GM21515 (cell line): ENCODE data around the gene PLA2G15.

Experiments used
- ATAC-seq: cut with Tn5 transposase; IDR thresholded peaks from one replicate; pipeline ENCODE4 v1.9.1; 2021; ENCODE audit not compliant: unreplicated experiment

The PLA2G15 gene

DNA sequence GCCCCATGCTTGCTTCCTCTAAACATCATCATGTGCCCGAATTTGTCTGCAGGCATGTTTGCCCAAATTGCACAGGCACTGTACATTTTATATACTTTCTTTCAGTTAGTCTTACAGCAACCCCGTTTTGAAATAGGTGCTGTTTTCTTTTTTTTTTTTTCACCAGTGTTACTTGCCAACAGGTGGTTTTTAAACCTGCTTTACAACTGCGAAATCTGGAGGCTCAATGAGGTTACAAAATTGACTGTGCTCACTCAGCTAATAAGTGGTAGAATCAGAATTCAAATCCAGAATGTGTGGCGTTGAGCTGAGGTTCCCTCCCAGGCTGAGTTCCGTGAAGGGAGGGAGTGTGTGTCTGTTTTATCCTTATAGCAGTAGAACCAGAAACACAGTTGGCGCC, 5.8 kb downstream of the PLA2G15 start:
- ATAC-seq, result no peak

DNA sequence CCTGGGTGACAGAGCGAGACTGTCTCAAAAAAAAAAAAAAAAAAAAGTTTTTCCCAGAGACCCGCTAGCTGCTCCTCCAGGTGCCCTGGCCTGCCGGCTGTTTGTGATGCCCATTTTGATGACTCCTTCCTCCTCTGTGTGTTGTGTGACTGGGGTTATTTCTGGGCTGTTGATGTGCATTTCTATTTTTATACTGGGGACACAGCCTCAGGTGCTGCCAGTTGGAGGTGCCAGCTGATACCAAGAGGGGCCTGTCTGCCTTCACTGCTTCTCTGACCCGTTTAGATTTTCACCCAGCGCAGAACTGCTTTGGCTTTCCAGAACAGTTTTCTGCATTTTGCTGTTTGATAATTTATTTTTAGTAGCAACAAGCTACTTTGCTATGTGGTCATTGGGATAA, 6.7 kb downstream of the PLA2G15 start:
- ATAC-seq, result no peak

DNA sequence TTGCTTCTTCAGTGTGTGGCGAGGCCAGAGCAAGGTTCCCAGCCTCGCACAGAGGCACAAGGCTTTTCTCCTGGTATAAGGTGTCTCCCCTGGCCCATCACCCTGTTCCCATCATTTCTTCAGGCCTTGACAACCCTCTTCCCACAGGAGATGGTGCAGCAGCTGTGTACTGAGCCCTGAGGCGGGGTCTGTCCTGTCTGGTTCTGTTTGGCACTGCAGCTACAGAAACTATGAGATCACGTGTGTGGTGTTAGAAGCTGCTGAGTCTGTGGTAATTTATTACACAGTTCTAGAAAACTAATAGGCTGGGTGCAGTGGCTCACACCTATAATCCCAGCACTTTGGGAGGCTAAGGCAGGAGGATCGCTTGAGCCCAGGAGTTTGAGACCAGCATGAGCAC, 7.2 kb downstream of the PLA2G15 start:
- ATAC-seq, result no peak

DNA sequence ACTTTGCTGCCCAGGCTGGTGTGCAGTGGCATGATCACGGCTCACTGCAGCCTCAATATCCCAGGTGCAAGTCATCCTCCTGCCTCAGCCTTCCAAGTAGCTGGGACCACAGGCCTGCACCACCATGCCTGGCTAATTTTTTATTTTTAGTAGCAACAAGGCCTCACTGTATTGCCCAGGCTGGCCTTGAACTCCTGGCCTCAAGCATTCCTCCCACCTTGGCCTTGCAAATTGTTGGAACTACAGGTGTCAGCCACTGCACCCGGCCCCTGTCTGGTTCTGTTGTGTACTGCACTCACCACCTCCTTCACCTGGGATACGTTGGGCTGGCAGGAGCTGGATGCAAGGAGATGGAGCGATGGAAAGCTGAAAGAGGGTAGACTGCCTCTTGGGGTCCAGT, 8.5 kb downstream of the PLA2G15 start:
- no peak for ATAC-seq

DNA sequence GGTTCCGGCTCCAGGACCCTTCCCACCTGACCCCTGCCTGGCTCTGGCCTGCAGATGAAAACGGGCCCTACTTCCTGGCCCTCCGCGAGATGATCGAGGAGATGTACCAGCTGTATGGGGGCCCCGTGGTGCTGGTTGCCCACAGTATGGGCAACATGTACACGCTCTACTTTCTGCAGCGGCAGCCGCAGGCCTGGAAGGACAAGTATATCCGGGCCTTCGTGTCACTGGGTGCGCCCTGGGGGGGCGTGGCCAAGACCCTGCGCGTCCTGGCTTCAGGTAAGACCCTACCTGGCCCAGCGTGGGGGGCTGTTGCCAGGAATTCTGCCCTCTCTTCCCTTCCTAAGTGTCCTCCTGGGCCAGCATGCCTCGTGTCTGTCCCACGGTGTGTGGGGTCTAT, 10.5 kb downstream of the PLA2G15 start:
- ATAC-seq, result no peak

DNA sequence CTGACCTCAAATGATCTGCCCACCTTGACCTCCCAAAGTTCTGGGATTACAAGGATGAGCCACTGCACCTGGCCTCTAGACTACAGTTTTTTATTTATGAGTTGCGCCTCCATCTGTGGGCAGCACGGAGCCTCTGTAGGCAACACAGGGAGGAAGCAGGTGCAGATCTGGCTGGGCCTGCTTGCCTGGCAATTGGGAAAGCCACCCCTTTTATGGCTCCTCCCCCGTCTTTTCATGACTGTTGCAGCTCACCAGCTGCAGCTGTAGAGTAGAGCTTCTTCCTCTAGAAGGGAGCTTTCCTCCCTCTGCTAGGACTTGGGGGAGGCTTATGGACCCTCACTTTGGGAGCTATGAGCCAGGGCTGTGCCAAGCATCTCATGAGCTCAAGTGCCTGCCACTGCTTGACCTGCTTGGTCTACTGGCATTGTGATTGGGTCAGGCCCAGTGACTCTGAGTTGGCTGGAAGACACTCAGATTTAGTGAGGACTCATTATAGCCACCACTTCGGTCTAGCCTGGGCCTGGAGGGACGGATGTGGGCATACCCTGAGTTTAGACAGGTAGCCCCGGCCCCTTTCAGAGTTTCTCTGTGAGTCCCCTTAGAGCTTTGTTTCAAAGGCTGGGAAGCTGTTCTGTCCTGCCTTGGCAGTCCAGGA, 12.2 kb downstream of the PLA2G15 start:
- no peak for ATAC-seq

DNA sequence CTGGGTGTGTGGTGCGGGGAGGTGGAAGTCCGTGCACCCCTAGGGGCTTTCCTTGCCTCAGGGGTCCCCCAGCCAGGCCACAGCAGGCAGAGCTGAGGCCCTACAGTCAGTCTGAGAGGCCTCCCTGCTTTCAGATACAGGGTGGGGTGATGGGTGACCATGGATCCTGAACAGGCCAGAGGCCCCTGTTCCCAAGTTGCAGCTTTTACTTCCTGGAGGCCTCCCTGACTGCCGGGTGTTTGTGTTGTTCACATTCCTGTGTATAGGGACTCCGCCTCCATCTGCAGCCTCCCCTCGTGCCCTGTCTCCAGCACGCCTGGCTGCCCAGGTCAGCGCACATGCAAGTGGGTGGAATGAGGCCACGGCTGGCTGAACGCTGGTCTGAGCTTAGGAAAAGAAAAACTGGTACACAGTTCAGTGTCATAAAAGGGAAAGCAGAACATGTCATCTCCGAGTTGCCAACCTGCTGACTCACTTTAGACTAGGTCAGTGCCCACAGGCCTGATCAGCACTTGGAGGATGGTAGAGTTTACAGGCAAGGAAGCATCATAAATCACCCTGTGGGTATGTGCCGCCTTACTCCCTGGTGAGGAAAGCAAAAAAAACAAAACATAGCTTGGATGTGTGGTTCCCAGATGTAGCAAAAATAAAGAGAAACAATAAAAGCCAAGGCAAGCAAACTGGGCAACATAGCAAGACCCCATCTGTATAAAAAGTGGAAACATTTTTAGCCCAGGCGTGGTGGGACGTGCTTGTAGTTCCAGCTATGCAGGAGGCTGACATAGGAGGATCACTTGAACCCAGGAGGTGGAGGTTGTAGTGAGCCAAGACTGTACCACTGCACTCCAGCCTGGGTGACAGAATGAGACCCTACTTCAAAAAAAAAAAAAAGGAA, 13.0 kb downstream of the PLA2G15 start:
- no peak for ATAC-seq

DNA sequence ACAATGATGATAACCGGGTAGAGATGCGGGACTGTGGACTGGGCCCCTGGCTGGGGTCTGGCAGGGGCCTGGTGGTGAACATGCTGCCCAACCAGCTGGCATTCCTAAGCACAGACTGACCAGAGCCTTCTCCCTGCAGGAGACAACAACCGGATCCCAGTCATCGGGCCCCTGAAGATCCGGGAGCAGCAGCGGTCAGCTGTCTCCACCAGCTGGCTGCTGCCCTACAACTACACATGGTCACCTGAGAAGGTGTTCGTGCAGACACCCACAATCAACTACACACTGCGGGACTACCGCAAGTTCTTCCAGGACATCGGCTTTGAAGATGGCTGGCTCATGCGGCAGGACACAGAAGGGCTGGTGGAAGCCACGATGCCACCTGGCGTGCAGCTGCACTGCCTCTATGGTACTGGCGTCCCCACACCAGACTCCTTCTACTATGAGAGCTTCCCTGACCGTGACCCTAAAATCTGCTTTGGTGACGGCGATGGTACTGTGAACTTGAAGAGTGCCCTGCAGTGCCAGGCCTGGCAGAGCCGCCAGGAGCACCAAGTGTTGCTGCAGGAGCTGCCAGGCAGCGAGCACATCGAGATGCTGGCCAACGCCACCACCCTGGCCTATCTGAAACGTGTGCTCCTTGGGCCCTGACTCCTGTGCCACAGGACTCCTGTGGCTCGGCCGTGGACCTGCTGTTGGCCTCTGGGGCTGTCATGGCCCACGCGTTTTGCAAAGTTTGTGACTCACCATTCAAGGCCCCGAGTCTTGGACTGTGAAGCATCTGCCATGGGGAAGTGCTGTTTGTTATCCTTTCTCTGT, 14.0 kb downstream of the PLA2G15 start:
- ATAC-seq, result no peak

DNA sequence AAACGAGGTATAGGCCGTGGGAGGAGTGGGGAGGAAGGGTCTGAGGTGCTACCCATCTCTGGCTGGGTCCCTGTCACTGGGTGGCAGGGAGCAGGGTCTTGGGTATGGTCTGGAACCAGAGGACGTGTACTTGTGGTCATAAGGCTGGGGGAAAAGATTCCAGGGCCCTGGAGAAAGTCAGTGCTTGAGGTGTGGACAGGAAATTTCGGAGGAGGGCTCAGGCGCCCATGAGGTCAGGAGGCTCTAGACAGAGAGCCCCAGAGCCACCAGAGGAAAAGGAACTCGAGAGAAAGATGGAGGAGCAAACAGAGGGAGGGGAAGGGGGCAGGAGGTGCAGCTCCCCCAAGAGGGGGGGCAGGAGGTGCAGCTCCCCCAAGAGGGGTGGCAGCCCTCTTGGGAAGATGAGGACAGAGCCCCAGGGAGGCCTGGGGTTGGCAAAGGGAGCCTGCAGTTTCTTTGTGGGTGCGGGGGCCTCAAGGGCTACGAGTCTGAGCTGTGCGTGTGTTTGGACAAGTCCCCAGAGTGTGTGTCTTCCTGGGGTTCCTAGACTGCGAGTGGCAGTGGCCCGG, 18.5 kb downstream of the PLA2G15 start:
- no peak for ATAC-seq

DNA sequence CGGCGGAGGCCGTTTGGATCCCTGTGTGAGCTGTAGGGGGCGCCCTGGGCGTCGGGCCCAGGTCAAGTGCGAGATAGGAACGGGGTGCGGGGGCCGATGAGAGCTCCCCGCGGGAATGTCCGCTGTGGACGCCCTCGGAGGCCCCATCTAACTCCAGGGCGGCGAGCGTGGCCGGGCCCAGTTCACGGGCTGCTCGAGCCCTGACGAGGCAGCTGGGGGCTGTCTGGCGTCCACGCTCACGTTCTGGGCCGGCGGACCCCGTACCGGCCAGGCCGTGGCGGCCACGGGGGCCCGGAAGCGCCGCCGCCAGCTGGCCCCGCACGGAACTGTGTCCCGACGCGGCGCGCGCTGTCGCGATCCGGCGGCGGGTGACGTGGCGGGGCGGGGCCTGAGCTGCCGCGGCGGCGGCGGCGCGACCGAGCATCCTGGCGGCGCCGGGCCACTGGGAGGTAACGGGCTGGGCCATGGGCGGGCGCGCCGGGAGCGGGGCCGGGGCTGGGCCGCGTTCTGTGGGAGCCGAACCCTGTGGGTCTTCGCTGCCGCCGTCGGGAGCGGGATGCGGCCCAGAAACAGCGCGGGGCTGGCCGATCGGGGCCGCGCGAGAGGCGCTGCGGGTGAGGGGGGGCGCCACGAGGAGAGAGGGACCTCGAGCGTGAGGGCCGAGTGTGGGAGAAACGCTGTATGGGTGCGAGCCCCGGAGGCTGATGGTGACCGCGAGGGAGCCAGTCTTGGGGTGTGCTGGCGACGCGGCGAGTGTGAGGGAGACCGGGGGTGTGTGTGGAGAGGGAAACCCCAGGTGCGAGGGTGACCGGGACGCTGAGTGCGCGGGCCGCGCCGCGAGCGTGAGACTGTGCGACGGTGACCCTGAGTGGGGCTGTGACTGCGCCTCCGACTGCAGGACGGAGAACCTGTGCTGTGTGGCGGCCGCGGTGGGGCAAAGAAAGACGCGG, 19.2 kb downstream of the PLA2G15 start, which contains the start of gene SLC7A6:
Gene SLC7A6 (plus strand): TSS at position 399 of the 950 bp plus-strand sequence. CDS start 10,201 bp downstream, outside the sequence.
- peak; percentile 54 for ATAC-seq

DNA sequence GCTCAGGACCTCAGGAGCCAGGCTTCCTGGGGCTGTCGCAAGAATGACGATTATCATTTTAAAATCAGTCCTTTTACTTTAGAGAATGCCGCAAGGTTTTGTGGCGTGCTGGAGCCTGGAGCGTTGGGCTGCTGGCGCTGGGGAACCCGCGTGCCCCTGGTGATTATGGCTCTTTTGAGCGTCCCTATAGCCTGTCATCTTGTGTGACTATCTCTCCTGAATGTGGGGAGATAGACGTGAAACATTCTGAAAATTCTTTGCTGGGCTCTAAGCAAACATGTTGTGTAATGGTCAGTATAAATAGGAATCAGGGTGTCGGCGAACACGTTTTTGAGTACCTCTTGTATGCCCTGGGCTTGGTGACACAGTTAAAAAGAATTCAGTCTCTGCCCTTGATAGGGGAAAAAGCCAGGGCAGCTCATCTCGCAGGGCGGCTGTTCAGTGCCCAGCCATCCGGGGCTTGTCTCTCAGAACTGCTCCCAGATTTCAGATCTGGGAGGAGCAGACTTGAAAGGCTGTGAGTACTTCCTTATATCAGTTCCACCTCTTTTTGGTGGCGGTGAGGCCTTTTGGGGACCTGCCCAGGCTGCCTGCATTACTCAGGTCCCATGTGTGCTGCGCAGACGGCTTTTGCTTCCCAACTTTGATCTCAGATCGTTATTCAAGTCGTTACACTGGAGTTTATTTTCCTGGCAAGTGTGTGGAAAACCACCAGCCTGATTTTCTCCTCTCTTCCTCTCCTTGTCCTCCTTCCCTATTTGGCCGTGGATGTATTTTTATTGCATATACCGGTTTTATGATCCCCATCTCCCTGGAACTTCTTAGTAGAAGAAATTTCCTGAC, 20.1 kb downstream of the PLA2G15 start:
- ATAC-seq, result peak; percentile 10

DNA sequence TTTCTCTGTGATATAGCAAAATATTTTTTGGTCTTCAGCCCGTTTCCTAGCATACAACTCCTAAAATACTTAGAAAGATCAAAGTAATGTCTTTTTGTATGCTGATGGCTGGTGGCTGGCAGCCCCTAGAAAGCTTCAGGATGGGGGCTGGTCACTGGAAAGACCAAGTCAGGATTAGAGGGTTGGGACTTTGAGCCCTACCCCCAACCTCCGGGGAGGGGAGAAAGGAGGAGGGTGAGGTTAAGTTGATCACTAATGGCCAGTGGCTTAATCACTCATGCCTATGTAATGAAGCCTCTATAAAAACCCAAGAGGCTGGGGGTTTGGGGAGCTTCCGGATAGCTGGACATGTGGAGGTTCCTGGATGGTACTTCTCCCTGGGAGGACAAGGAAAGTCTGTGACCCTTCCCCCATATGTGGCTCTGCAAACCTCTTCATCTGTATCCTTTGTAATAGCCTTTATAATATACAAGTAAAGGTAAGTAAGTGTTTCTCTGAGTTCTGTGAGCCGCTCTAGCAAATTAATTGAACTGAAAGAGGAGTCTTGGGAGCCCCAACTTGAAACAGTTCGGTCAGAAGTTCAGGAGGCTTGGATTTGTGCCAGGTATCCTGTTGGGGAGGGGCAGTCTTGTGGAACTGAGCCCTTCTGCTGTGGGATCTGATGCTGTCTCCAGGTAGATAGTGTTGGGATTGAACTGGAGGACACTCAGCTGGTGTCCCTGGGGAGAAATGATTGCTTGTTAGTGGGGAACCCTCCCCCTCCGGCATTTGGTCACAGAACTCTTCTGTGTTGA, 22.6 kb downstream of the PLA2G15 start:
- no peak for ATAC-seq

DNA sequence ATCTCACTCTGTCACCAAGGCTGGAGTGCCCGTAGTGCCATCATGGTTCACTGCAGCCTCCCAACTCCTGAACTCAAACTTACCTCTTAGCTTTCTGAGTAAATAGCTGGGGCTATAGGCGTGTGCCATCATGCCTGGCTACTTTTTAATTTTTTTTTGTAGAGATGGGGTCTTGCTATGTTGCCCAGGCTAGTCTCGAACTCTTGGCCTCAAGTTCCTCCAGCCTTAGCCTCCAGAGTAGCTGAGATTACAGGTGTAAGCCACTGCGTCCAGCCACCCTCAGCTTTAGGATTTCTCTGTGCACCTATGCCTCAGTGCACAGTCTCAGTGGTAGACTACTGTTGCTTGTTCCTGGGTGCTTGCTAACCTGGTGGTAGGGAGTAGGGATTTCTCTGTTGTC, 24.6 kb downstream of the PLA2G15 start:
- no peak for ATAC-seq

DNA sequence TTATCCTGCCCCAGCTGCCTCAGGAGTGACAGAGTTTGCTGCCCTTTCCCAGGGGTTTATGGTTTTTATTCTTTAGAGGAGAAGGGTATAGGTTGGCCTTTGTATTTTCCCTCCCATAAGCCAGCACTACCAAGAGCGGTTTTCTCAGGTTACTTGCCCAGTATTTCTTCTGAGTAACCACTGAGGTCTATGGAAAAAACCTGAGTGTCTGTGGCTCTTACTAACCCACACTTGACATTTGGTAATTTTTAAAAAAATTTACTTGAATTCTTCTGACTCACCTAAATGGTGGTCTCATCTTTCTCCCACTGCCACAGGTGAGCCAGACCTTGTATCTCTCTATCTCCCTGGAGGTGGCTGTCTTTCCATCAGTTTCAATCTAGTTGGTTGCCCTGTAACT, 25.2 kb downstream of the PLA2G15 start:
- no peak for ATAC-seq

DNA sequence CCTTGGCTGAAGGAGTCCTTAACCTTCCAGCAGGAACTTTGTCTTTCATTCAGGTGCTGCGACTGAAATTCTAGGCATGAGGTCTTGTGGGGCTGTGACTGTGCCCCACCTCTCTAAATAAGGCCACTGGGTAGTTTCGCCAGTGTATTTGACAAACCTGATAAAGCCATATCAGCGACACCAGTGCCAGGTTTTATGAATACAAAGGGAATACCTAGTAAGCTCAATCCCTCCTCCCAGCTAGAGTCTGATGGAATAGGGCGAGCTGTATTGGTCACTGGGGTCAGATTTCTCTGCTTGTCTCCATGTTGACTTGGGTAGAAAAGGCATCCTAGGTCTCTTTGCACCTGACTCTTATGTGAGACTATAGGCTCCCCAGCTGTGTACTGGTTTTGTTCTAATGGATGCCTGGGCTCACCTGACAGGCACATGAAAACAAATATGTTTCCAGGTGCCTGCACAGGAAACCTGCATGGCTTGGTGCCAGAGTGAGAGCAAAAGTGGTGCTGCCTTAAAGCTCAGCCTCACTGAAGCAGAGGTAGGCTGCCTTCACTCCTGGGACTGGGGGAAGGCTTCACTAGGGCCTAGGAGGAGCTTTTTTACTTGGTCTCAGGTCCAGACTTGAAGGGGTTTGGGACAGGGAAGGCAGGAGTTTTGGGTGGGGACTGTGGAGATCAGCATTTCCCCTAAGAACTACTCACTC, 27.5 kb downstream of the PLA2G15 start:
- no peak for ATAC-seq

DNA sequence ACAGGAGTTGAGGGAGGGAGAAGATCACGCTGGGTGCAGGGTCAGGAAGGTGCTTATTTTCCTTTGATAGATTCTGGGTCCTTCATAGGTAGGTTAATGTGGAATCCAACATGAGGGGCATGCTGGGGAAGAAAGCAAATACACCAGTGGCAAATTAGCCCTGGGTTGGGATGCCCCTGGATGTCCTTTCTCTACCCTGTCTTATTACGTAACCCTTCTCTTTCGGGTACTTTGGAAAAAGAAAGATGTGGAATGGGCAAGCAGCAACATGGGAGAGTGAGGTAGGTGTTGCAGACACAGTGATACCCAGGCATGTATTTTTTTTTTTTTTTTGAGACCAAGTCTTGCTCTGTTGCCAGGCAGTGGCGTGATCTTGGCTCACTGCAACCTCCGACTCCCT, 28.3 kb downstream of the PLA2G15 start:
- ATAC-seq, result no peak

DNA sequence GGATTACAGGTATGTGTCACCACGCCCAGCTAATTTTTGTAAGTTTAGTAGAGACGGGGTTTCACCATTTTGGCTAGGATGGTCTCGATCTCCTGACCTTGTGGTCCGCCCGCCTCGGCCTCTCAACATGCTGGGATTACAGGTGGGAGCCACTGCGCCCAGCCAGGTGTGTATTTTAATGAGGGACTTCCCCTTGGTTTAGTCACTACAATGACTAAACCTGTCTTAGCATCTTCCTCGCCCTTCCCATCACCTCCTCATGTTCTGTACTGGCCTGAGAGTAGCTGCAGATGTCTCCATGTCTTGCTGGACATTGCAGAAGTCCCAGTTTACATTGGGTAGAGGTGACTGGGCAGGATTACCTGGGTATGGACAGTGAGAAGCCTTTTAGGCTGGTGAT, 28.7 kb downstream of the PLA2G15 start:
- no peak for ATAC-seq

DNA sequence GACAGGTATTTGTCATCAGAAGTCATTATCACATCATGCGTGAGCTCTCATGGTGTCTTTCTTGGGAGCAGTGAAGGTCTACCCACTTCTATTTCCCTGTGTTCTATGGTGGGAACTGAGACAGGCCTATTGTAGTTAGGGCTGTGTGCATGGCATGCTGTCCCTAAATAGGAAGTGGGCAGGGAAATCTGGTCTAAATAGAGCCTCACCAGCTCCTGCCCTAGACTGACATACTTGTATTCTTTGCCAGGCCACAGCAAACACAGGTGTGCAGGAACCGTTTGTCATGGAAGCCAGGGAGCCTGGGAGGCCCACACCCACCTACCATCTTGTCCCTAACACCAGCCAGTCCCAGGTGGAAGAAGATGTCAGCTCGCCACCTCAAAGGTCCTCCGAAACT, 29.3 kb downstream of the PLA2G15 start:
- ATAC-seq, result no peak
